DMS114 treated with DMSO at 0.1 percent for 48 hours (cell line): ENCODE data around the gene TMC8.
"Not testable (repeated sequence)": the region's sequence is repeated elsewhere in the genome, so short reads cannot be mapped to it uniquely, and the experiment has no call there.

ENCODE experiments used
- DNase-seq: peaks from one replicate; lab custom pipeline; 2025; ENCODE audit not compliant: unreplicated experiment; lab: John Stamatoyannopoulos, UW

Gene TMC8, protein sequence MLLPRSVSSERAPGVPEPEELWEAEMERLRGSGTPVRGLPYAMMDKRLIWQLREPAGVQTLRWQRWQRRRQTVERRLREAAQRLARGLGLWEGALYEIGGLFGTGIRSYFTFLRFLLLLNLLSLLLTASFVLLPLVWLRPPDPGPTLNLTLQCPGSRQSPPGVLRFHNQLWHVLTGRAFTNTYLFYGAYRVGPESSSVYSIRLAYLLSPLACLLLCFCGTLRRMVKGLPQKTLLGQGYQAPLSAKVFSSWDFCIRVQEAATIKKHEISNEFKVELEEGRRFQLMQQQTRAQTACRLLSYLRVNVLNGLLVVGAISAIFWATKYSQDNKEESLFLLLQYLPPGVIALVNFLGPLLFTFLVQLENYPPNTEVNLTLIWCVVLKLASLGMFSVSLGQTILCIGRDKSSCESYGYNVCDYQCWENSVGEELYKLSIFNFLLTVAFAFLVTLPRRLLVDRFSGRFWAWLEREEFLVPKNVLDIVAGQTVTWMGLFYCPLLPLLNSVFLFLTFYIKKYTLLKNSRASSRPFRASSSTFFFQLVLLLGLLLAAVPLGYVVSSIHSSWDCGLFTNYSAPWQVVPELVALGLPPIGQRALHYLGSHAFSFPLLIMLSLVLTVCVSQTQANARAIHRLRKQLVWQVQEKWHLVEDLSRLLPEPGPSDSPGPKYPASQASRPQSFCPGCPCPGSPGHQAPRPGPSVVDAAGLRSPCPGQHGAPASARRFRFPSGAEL

DNA sequence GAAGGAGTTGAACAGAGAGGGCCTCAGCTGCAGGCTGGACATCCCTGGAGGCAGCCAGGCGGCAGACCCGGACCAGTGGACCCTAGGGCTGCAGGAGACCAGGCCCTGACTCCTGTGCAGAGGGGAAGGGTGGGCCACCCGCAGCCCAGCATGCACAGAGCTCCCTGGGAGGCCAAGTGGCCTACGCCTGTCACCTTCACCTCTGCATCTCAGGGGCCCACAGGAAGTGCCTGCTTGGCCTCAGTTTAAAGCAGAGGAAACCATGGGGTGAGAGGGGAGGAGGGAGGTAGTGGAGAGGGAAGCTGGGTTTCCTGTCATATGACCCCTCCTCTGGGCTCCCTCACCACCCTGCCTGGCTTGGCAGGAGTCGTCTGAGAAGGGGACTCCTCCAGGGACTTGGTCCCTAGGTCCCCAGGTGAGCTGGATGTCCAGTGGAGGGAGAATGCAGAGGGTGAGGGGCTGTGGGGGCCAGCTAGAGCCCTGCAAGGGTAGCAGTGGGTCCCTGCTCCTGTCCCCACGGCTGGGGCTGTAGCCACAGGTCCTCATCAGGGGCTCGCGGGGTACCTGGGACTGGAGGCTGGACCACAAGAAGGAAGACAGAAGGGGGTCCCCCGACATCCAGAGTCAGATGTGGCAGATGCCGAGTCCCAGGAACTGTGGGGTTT, at the start of gene TMC8:
Gene TMC8, plus strand, starts transcription at position 335 of the 665 bp plus-strand sequence. CDS start 818 bp downstream, outside the sequence.
- no peak for DNase-seq

- DNase-seq, result no peak
Measured at GRCh38 chr17:78081551-78081950, 49.0 kb upstream of the TMC8 start.

DNA sequence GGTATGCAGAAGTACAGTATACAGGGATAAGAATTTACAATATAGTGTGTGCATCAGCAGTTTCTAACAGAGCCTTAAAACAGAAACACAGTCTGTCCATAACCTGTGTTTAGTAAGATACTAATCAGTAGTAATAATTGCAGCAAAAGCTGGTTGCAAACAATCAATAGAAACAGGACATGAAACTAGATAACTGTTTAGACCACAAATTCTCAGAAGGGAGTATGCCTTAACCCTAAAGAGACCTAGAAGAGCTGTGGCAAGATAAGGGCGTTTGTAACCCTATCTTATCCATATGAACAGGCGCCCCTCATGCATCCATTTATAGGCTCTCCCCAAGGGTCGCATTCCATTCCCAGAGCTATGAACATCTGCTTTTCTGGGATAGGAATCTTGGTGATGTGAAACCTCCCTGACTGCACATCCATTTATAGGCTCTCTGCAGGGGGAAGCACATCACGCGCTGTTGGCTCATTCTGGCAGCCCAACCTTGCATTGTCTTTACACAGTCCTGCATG, 48.2 kb upstream of the TMC8 start:
- not testable (repeated sequence) for DNase-seq

DNA sequence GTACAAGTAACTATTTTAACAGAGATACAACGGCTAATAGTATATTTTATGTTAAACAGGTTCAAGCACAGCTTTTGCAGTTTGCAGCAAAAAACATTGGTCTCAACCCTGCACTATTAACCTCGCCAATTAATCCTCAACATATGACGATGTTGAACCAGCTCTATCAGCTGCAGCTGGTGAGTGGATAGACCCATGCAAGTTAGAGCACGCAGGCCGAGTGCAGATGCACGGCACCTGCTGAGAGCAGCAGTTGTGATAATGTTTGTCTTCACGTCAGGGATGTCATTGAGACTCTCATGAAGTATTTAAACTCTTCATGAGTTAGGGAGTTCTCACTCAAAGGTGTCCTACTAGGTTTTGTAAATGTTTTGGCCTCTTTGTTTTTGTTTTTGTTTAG, 47.6 kb upstream of the TMC8 start:
- no peak for DNase-seq

DNA sequence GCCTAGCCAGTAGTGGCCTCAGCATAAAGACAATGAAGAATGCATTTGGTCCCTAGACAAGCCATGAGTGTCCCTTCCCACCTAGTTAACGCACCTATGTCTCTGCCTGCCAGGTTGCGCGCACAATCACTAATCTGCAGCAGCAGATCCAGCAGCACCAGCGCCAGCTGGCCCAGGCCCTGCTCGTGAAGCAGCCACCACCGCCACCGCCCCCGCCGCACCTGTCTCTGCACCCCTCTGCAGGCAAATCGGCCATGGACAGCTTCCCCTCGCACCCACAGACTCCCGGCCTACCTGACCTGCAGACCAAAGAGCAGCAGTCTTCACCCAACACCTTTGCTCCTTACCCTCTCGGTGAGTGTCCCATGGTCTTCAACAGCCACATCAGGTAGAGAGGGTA, 43.8 kb upstream of the TMC8 start:
- no peak for DNase-seq

DNA sequence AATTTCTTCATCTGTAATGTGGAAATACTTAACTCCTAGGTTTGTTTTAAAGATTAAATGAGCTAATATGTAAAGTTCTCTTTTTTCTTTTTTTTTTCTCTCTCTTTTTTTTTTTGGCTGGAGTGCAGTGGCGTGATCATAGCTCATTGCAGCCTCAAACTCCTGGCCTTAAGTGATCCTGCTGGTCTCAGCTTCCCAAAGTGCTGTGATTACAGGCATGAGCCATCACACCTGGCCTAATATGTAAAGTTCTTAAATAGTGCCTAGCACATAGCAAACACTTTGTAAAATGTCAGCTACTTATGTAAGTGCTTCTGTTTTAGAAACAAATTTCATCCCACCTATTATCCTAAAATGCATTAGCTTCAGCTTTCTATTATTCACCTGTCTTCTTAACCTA, 42.0 kb upstream of the TMC8 start:
- DNase-seq, result no peak

GRCh38 chr17:78089576-78090281, 40.8 kb upstream of the TMC8 start:
- DNase-seq, result no peak

DNA sequence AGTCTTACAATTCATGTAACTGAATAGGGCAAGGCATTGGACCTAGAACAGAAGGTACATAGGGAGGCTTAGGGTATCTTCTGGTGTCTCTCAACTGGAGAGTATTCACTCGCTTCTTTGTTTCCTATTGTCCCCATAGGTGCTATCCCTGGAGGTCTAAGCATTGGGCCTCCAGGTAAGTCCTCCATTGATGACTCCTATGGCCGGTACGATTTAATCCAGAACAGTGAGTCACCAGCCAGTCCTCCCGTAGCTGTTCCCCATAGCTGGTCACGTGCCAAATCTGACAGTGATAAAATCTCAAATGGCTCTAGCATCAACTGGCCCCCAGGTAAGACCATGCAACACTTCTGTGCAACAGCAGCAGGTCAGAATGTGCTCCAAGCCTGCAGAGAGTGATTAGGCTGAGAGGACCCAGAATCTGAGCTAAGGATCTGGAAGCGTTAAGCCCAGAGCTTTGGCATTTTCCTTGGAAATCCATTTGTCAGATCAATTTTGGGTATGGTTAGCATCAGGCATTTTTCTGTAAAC, 37.7 kb upstream of the TMC8 start:
- no peak for DNase-seq

DNA sequence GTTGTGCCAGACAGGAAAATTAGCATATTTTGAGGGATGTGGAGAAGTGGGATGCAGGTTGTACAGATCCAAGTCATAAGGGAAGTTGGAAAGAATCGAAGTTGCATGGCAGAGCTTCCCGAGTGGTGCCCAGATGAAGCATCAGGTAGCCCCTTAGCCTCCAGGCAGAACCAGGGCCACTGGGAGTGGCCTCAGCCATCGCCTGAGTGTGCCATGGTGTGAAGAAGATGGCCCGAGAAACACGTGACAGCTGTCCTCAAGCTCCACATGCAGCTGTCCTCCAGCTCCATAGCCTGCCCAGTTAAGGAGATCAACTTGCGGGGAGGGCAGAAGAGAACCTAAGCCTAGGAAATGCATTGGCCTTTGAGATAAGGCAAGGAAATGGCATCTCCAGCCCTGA, 35.5 kb upstream of the TMC8 start:
- DNase-seq, result no peak

DNA sequence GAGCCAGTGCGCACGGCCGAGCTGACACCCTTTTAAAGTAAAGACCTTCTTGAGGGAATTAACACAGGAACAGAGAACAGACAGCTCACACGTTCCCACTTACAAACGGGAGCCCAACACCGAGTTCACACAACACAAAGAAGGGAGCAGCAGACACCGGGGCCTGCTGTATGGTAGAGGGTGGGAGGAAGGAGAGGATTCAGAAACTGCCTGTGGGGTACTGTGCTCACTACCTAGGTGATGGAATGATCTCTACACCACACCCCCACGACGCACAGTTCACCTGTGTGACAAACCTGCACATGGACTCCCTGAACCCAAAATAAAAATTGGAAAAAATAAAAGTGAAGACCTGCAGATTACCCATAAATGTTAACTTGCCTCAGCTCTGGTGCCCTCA, 34.5 kb upstream of the TMC8 start:
- DNase-seq, result no peak

- DNase-seq, result no peak
Measured at GRCh38 chr17:78101112-78101511, 29.5 kb upstream of the TMC8 start.

GRCh38 chr17:78101542-78101941, 29.0 kb upstream of the TMC8 start:
- DNase-seq, result no peak

GRCh38 chr17:78103311-78103710, 27.3 kb upstream of the TMC8 start:
- DNase-seq, result no peak

GRCh38 chr17:78104540-78104941, 26.0 kb upstream of the TMC8 start:
- no peak for DNase-seq

DNA sequence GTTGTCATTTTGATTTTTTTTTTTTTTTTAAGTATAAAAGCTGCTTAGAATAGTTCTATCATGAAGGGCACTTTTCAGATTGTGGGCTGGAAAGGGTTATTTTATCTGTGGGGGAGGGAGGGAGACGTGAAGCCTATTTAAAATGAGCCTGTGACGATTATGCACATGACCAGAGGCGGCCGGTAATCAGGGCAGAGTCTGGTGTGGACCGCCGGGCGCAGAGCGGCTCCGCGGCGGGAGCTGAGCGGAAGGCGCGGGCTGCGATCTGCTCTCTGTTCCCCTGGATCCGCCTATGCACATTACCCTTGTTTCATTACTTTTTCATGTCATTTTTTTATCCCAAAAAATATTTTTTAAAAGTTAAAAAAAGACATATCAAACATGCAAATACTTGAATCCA, 25.5 kb upstream of the TMC8 start:
- no peak for DNase-seq

- DNase-seq, result no peak
Measured at GRCh38 chr17:78105551-78105950, 25.0 kb upstream of the TMC8 start.

- DNase-seq, result no peak
Measured at GRCh38 chr17:78106211-78106610, 24.4 kb upstream of the TMC8 start.

DNA sequence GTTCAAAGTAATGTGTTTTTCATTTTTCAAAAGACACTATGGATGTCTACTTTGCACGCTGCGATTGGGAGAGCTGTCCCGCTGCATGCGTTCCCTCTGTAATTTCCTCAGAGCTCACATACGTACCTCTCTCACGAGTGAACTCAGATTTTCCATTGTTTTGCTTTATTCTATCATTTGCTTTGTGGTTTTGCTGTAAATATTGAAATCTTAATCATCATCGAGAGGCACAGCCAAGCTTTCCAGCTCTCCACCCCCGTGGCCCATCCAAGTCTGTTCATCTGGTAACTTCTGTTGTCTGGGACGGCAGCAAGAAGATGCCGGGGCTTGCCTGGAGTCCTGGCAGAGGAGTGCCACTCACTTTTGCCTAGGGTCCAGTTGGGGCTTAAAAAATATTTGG, 23.1 kb upstream of the TMC8 start:
- DNase-seq, result no peak

GRCh38 chr17:78107976-78108725, 22.4 kb upstream of the TMC8 start:
- DNase-seq, result no peak
